HCT116 (cell line): ENCODE measurements around the gene MBP. TPM values are rescaled to one million over a fixed set of nuclear protein-coding genes. Genes with fewer than 3 reads are reported as not detected.

Experiments
- ATAC-seq: fragments of 200-7000 bp; cut with Tn5 transposase; 2 replicates; pipeline ENCODE4 v1.9.1; 2020; ENCODE audit warnings: mild to moderate bottlenecking, moderate library complexity
- BruUV-seq: library from RNA; stranded (reverse); fragments of 400-500 nt; replicated peaks from 2 replicates; lab custom pipeline; 2021; lab: Mats Ljungman, UMichigan
- CTCF ChIA-PET: fragments of 300-600 bp; sonication (Branson Sonifier 250); formaldehyde crosslinking; loops from one replicate; lab custom pipeline; 2021; ENCODE audit warnings: antibody characterized with exemption; lab: Charles Lee
- POLR2A ChIA-PET: fragments of 300-600, 350-600 bp; sonication (Branson Sonifier 250); formaldehyde crosslinking; loops from one replicate; lab custom pipeline; 2021; ENCODE audit warnings: antibody characterized with exemption; lab: Charles Lee
- RAD21 ChIA-PET, 2 experiments: fragments of 300-600 bp; sonication (Branson Sonifier 250); formaldehyde crosslinking; loops; one replicate each; lab custom pipeline; 2023; ENCODE audit warnings: low total read pairs in 2 of 2; ENCODE audit not compliant: uncharacterized antibody in 2 of 2, unreplicated experiment in 2 of 2, low non-redundant PET in 1 of 2; lab: Charles Lee
- DNase-seq: peaks from one replicate; pipeline ENCODE4 v3.0.0-alpha.2; 2010; ENCODE audit warnings: low read depth, low spot score
- H2AFZ ChIP-seq: fragments of 200-600 bp; shearing (Covaris generic), sonication (generic); 2 replicates; pipeline ENCODE4 v1.6.1; 2017; ENCODE audit warnings: low read depth, mixed run types, mixed read lengths, antibody characterized with exemption, low read length; ENCODE audit not compliant: poor library complexity, severe bottlenecking
- H3K27ac ChIP-seq: 2 replicates; pipeline ENCODE4 v1.5.1; 2012; ENCODE audit warnings: low read depth, low read length
- H3K27me3 ChIP-seq: fragments of 200-600 bp; sonication (generic); 2 replicates; pipeline ENCODE4 v1.6.1; 2016; ENCODE audit warnings: mixed run types, low read length, mixed read lengths; ENCODE audit not compliant: insufficient read depth
- H3K36me3 ChIP-seq, 2 experiments: fragments of 200-500 bp in 1 of 2; fragments of 200-600 bp in 1 of 2; sonication (Bioruptor generic) in 1 of 2; sonication (generic) in 1 of 2; 2 replicates each; pipeline versions ENCODE4 v1.5.1 to v1.6.1; 2014 to 2016; ENCODE audit warnings: low read length in 2 of 2, inconsistent platforms in 1 of 2, mixed read lengths in 1 of 2, mixed run types in 1 of 2; ENCODE audit not compliant: insufficient read depth in 2 of 2, control insufficient read depth in 1 of 2
- H3K4me1 ChIP-seq, 2 experiments: fragments of 200-600 bp in 1 of 2; sonication (generic) in 1 of 2; 2 replicates each; pipeline versions ENCODE4 v1.5.1 to v1.6.1; 2012 to 2017; ENCODE audit warnings: low read length in 2 of 2, inconsistent platforms in 1 of 2, mild to moderate bottlenecking in 1 of 2, mixed read lengths in 1 of 2, mixed run types in 1 of 2, moderate library complexity in 1 of 2; ENCODE audit not compliant: insufficient read depth in 2 of 2, control insufficient read depth in 1 of 2
- H3K4me2 ChIP-seq: fragments of 200-600 bp; sonication (generic); 2 replicates; pipeline ENCODE4 v1.6.1; 2017; ENCODE audit warnings: mixed run types, low read length, mixed read lengths
- H3K4me3 ChIP-seq, 2 experiments: fragments of 200-600 bp in 1 of 2; sonication (generic) in 1 of 2; replicated peaks in 1 of 2; 2 replicates each; pipeline ENCODE4 v1.5.1; 2011 to 2016; ENCODE audit warnings: low read length in 2 of 2, control low read depth in 1 of 2, low read depth in 1 of 2, mild to moderate bottlenecking in 1 of 2, mixed read lengths in 1 of 2, mixed run types in 1 of 2
- H3K79me2 ChIP-seq: fragments of 200-600 bp; sonication (generic); 2 replicates; pipeline ENCODE4 v1.6.1; 2017; ENCODE audit warnings: mild to moderate bottlenecking, mixed run types, low read length, moderate library complexity, mixed read lengths; ENCODE audit not compliant: insufficient read depth
- H3K9ac ChIP-seq: fragments of 200-600 bp; sonication (generic); 2 replicates; pipeline ENCODE4 v1.6.1; 2016; ENCODE audit warnings: low read length, mixed read lengths
- H3K9me2 ChIP-seq: fragments of 200-600 bp; sonication (generic), shearing (Covaris generic); 2 replicates; pipeline ENCODE4 v1.6.1; 2017; ENCODE audit warnings: mixed run types, mild to moderate bottlenecking, moderate library complexity; ENCODE audit not compliant: insufficient read depth
- H3K9me3 ChIP-seq, 2 experiments: fragments of 200-500 bp in 1 of 2; fragments of 200-600 bp in 1 of 2; sonication (Bioruptor generic) in 1 of 2; sonication (generic) in 1 of 2; 2 replicates each; pipeline ENCODE4 v1.6.1; 2014 to 2017; ENCODE audit warnings: low read length in 2 of 2, mixed read lengths in 2 of 2, inconsistent platforms in 1 of 2, low read depth in 1 of 2, mild to moderate bottlenecking in 1 of 2, mixed run types in 1 of 2, moderate library complexity in 1 of 2; ENCODE audit not compliant: control insufficient read depth in 1 of 2, insufficient read depth in 1 of 2
- H4K20me1 ChIP-seq: fragments of 200-600 bp; sonication (generic), shearing (Covaris generic); 2 replicates; pipeline ENCODE4 v1.6.1; 2017; ENCODE audit warnings: mixed run types, mild to moderate bottlenecking, moderate library complexity; ENCODE audit not compliant: insufficient read depth
- CTCF ChIP-seq, 3 experiments: fragments of 200-600 bp in 1 of 3; sonication (generic) in 1 of 3; IDR thresholded peaks in 2 of 3; conservative IDR thresholded peaks in 1 of 3; 2 replicates each; pipeline ENCODE4 v1.5.1; 2012 to 2017; ENCODE audit warnings: low read depth in 2 of 3, low read length in 2 of 3, antibody characterized with exemption in 1 of 3, borderline replicate concordance in 1 of 3, control low read depth in 1 of 3, mild to moderate bottlenecking in 1 of 3, mixed read lengths in 1 of 3, mixed run types in 1 of 3, moderate library complexity in 1 of 3; ENCODE audit not compliant: insufficient read depth in 1 of 3
- POLR2A ChIP-seq: IDR thresholded peaks from 2 replicates; pipeline ENCODE4 v1.7.0; 2011; ENCODE audit warnings: borderline replicate concordance; ENCODE audit not compliant: insufficient read depth, insufficient read length; ENCODE audit errors: extremely low read depth
- RAD21 ChIP-seq: IDR thresholded peaks from 2 replicates; pipeline ENCODE4 v1.6.1; 2012; ENCODE audit warnings: low read depth, mild to moderate bottlenecking
- SIN3A ChIP-seq: IDR thresholded peaks from 2 replicates; pipeline ENCODE4 v1.6.1; 2012; ENCODE audit warnings: low read depth
- ZBTB33 ChIP-seq: IDR thresholded peaks from 2 replicates; pipeline ENCODE4 v1.6.1; 2011; ENCODE audit warnings: mild to moderate bottlenecking, low read length, moderate library complexity; ENCODE audit not compliant: insufficient replicate concordance; ENCODE audit errors: extremely low read depth
- intact Hi-C: fragments of 100-400 bp; cut with micrococcal nuclease; formaldehyde crosslinking; loops from 2 replicates; pipeline ENCODE4 v1.10.0; 2022
- total RNA-seq: library from RNA; stranded (reverse); gene quantifications from one replicate; pipeline ENCODE4 v1.2.1, GENCODE V29; 2021; ENCODE audit not compliant: unreplicated experiment

MBP gene
- total RNA-seq, 1 experiment from 2014 or later: 34.9 TPM

GRCh38 chr18:76981396-76981968 lies 151.1 kb downstream of the MBP start:
- H3K9me2 ChIP-seq: no peaks in the 10 kb centered on the region
- ChIA-PET POLR2A (no interaction called here), RAD21 (no interaction called here)
- DNase-seq (no peak), ATAC-seq (no peak)
- BruUV-seq: no TSS peak
- H3K79me2 ChIP-seq: no peaks in the 10 kb centered on the region
- no peaks in the 10 kb centered on the region for H3K36me3 ChIP-seq
- intact Hi-C loops: no loop called here
- H2AFZ ChIP-seq: no peak overlapping the region
- peaks cover 2 to 5% of the 10 kb centered on the region in 2 experiments; a peak in 3 of 4 replicates for H3K4me1 ChIP-seq
- H3K9me3 ChIP-seq: no peaks in the 10 kb centered on the region
- H3K27ac ChIP-seq: no peak overlapping the region
- H3K4me3 ChIP-seq: no peak overlapping the region
- no peaks in the 10 kb centered on the region for H3K27me3 ChIP-seq
- no peak for TF ChIP-seq POLR2A
- no peak for TF ChIP-seq ZBTB33
- no peak for TF ChIP-seq RAD21
- no peak for TF ChIP-seq SIN3A
- TF ChIP-seq, all 23 proteins: peak for 0
- Histone ChIP-seq H3K4me2 (no peak overlapping the region), H4K20me1 (no peaks in the 10 kb centered on the region), H3K9ac (no peak overlapping the region)
- CTCF ChIA-PET: no interaction called here

- intact Hi-C loops: no loop called here
- no TSS peak for BruUV-seq
- no peak overlapping the region for H2AFZ ChIP-seq
- no peaks in the 10 kb centered on the region for H3K9me3 ChIP-seq
- ChIA-PET RAD21 (no interaction called here), POLR2A (no interaction called here), CTCF (no interaction called here)
- no peak overlapping the region for H3K4me3 ChIP-seq
- H3K27me3 ChIP-seq: no peaks in the 10 kb centered on the region
- no peaks in the 10 kb centered on the region for H4K20me1 ChIP-seq
- H3K4me1 ChIP-seq: peaks cover 2 to 5% of the 10 kb centered on the region in 2 experiments; a peak in 3 of 4 replicates
- ATAC-seq (no peak), DNase-seq (no peak)
- no peaks in the 10 kb centered on the region for H3K36me3 ChIP-seq
- TF ChIP-seq CTCF (IDR thresholded peaks at IDR 0.05 in 2 of 3, conservative IDR thresholded peaks at IDR 0.05 in 1 of 3; ENCODE audit: borderline replicate concordance in 1 of 3, insufficient read depth in 1 of 3, low read depth in 2 of 3, low read length in 2 of 3): no peak
- H3K9me2 ChIP-seq: no peaks in the 10 kb centered on the region
- no peak overlapping the region for H3K9ac ChIP-seq
- H3K27ac ChIP-seq: no peak overlapping the region
- H3K4me2 ChIP-seq: no peak overlapping the region
- no peaks in the 10 kb centered on the region for H3K79me2 ChIP-seq
Observed at GRCh38 chr18:76980663-76981395, 151.8 kb downstream of the MBP start.
